MCF 10A (cell line): ENCODE measurements around the gene AMER2. TPM values are rescaled to one million over a fixed set of nuclear protein-coding genes. Genes with fewer than 3 reads are reported as not detected.

ENCODE experiments used
- BruUV-seq: library from RNA; stranded (reverse); fragments of 400-500 nt; replicated peaks from 2 replicates; lab custom pipeline; 2021; lab: Mats Ljungman, UMichigan
- CTCF ChIA-PET: fragments of 300-600 bp; sonication (Branson Sonifier 250); formaldehyde crosslinking; extraction: SDS; loops from one replicate; lab custom pipeline; 2021; ENCODE audit warnings: antibody characterized with exemption, inconsistent platforms; lab: Yijun Ruan, JAX
- POLR2A ChIA-PET: fragments of 300-600, 350-650 bp; sonication (Branson Sonifier 250); formaldehyde crosslinking; extraction: SDS; loops from one replicate; lab custom pipeline; 2020; ENCODE audit warnings: antibody characterized with exemption, inconsistent platforms; lab: Yijun Ruan, JAX
- DNase-seq: peaks from one replicate; pipeline ENCODE4 v3.0.0-alpha.2; 2018; ENCODE audit not compliant: unreplicated experiment
- H3K27ac Mint-ChIP-seq: one replicate; pipeline ENCODE4 v1.8.0; 2022; ENCODE audit warnings: mild to moderate bottlenecking, low read depth, mixed read lengths; ENCODE audit not compliant: unreplicated experiment
- H3K27me3 Mint-ChIP-seq: one replicate; pipeline ENCODE4 v1.8.0; 2022; ENCODE audit warnings: mixed read lengths; ENCODE audit not compliant: insufficient read depth, unreplicated experiment
- H3K36me3 Mint-ChIP-seq: one replicate; pipeline ENCODE4 v1.8.0; 2022; ENCODE audit warnings: mild to moderate bottlenecking, moderate library complexity, mixed read lengths; ENCODE audit not compliant: insufficient read depth, unreplicated experiment
- H3K4me1 Mint-ChIP-seq: one replicate; pipeline ENCODE4 v1.8.0; 2022; ENCODE audit warnings: mixed read lengths; ENCODE audit not compliant: insufficient read depth, unreplicated experiment
- H3K4me3 Mint-ChIP-seq: one replicate; pipeline ENCODE4 v1.8.0; 2022; ENCODE audit warnings: mild to moderate bottlenecking, moderate library complexity, mixed read lengths; ENCODE audit not compliant: unreplicated experiment
- H3K9me3 Mint-ChIP-seq: one replicate; pipeline ENCODE4 v1.8.0; 2022; ENCODE audit warnings: mixed read lengths; ENCODE audit not compliant: unreplicated experiment
- intact Hi-C: fragments of 100-400 bp; cut with micrococcal nuclease; formaldehyde crosslinking; loops from 2 replicates; pipeline ENCODE4 v1.14.1; 2022
- total RNA-seq: library from RNA; stranded (reverse); gene quantifications from 2 replicates; pipeline ENCODE4 v1.2.3, GENCODE V29; 2022
- TF ChIP-seq, protein P1 (sequence below): fragments of 200-600 bp; IDR thresholded peaks from one replicate; pipeline ENCODE4 v1.8.0; 2022; ENCODE audit warnings: antibody characterized with exemption, mild to moderate bottlenecking; ENCODE audit not compliant: unreplicated experiment

AMER2 gene
- total RNA-seq, 1 experiment from 2014 or later = not detected

DNA sequence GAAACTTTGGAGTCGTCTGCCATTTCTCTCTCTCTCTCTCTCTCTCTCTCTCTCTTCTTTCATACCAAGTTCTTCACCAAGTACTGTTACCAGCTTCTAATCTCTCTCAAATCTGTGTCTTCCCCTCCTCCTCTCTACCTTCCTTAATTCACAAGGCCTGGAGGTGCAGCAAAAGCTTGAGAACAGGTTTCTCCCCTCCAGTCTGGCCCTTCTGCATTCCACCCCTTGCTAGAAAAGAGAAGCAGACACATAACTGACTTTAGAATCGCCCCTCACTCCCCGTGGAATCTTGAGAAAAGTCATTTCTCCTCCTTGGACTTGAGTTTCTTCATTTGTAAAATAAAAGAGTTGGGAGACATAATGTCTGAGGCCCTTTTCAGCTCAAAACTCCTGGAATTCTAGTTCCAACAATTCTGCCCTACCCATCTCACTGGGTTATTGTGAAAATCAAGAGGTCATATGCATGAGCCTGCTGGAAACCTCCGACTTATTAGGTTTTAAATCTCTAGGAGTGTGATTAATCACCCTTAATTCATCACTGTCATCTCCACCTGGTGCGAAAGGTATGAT, 20.4 kb downstream of the AMER2 start:
- TF ChIP-seq, protein P1, sequence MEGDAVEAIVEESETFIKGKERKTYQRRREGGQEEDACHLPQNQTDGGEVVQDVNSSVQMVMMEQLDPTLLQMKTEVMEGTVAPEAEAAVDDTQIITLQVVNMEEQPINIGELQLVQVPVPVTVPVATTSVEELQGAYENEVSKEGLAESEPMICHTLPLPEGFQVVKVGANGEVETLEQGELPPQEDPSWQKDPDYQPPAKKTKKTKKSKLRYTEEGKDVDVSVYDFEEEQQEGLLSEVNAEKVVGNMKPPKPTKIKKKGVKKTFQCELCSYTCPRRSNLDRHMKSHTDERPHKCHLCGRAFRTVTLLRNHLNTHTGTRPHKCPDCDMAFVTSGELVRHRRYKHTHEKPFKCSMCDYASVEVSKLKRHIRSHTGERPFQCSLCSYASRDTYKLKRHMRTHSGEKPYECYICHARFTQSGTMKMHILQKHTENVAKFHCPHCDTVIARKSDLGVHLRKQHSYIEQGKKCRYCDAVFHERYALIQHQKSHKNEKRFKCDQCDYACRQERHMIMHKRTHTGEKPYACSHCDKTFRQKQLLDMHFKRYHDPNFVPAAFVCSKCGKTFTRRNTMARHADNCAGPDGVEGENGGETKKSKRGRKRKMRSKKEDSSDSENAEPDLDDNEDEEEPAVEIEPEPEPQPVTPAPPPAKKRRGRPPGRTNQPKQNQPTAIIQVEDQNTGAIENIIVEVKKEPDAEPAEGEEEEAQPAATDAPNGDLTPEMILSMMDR = no peak
- ChIA-PET POLR2A (no interaction called here), CTCF (no interaction called here)
- Mint-ChIP-seq H3K36me3 (no peaks in the 10 kb centered on the region), H3K4me1 (no peaks in the 10 kb centered on the region), H3K4me3 (no peak overlapping the region), H3K27ac (no peak overlapping the region), H3K27me3 (peaks cover 36% of the 10 kb centered on the region), H3K9me3 (no peaks in the 10 kb centered on the region)
- BruUV-seq = no TSS peak
- intact Hi-C loops = no loop called here
- no peak for DNase-seq

DNA sequence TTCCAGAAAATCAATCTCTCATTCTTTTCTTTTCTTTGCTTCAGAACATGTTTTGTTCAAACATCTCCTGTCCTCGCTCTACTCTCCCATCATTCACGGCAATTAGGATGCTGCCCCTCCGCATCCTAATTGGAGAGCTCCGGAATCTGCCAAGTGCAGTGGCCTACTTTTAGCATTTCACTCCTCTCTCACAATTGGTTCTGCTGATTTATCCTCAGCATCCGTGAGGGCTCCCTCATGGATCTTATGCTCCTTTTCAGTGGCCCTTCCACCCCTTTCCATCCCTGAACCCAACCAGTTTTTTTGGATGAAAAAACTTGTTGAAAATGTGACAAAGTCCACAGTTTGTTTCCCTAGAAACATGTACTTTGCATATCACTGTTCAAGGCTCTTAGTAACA, 22.4 kb downstream of the AMER2 start:
- Mint-ChIP-seq H3K4me3 (no peak overlapping the region), H3K4me1 (no peaks in the 10 kb centered on the region), H3K27ac (no peak overlapping the region), H3K36me3 (no peaks in the 10 kb centered on the region), H3K9me3 (no peaks in the 10 kb centered on the region), H3K27me3 (peaks cover 36% of the 10 kb centered on the region)
- no TSS peak for BruUV-seq
- intact Hi-C loops = no loop called here
- CTCF ChIA-PET = no interaction called here
- DNase-seq = no peak
- TF ChIP-seq, protein P1 = no peak
- POLR2A ChIA-PET = interaction anchor here (0.7 kb wide), 1 partner anchor 10 kb away, joined by 4 read pairs; no protein-coding TSS in a partner anchor

DNA sequence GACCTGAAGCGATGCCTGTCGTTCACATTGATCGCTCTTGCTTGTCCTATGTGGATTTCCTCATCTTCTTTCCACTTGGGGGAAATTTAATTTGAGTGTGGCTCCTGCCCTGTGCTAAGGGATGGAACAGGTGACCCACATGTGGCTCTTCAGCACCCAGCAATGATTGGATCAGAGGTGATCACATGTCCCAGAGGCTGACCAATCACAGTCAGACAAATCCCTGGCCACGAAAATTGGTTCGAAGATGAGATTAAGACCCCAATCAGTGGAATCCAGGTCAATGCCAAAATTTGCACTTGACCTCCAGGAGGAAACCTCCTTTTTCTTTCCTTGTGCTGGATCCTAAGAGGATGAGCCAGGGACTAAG, 23.7 kb downstream of the AMER2 start:
- peaks cover 36% of the 10 kb centered on the region for H3K27me3 Mint-ChIP-seq
- POLR2A ChIA-PET = no interaction called here
- no peak for DNase-seq
- intact Hi-C loops = no loop called here
- TF ChIP-seq, protein P1 = no peak
- no TSS peak for BruUV-seq
- H3K36me3 Mint-ChIP-seq = no peaks in the 10 kb centered on the region
- no peaks in the 10 kb centered on the region for H3K9me3 Mint-ChIP-seq
- no peak overlapping the region for H3K27ac Mint-ChIP-seq
- CTCF ChIA-PET = no interaction called here
- no peak overlapping the region for H3K4me3 Mint-ChIP-seq
- no peaks in the 10 kb centered on the region for H3K4me1 Mint-ChIP-seq

- no peaks in the 10 kb centered on the region for H3K9me3 Mint-ChIP-seq
- H3K27me3 Mint-ChIP-seq = peaks cover 32% of the 10 kb centered on the region
- no peak for DNase-seq
- H3K4me3 Mint-ChIP-seq = no peak overlapping the region
- BruUV-seq = no TSS peak
- intact Hi-C loops = no loop called here
- H3K27ac Mint-ChIP-seq = no peak overlapping the region
- H3K4me1 Mint-ChIP-seq = no peaks in the 10 kb centered on the region
- TF ChIP-seq, protein P1 = no peak
- ChIA-PET CTCF (no interaction called here), POLR2A (no interaction called here)
- no peaks in the 10 kb centered on the region for H3K36me3 Mint-ChIP-seq
Observed at GRCh38 chr13:25147638-25148401, 24.3 kb downstream of the AMER2 start.
